Effector memory CD8-positive, alpha-beta T cell (primary cell): Measurements from ENCODE around the gene ACTL10.

ENCODE experiments used
- ATAC-seq: fragments of 150-1000 bp; cut with Tn5 transposase; replicated peaks from 2 replicates; pipeline ENCODE4 v1.10.0; 2021; ENCODE audit warnings: mild to moderate bottlenecking, moderate library complexity
- DNase-seq, 3 experiments: peaks; one replicate each; pipeline ENCODE4 v3.0.0; 2021
- H3K27ac Mint-ChIP-seq, 2 donors: one replicate each; pipeline ENCODE4 v1.8.0; 2022; ENCODE audit warnings: mild to moderate bottlenecking in 2 of 2, mixed read lengths in 2 of 2, moderate library complexity in 2 of 2
- H3K27me3 Mint-ChIP-seq, 2 donors: one replicate each; pipeline ENCODE4 v1.8.0; 2022; ENCODE audit warnings: mixed read lengths in 2 of 2
- H3K36me3 Mint-ChIP-seq: one replicate; pipeline ENCODE4 v1.8.0; 2022; ENCODE audit warnings: mild to moderate bottlenecking, moderate library complexity, mixed read lengths; ENCODE audit not compliant: insufficient read depth
- H3K4me1 Mint-ChIP-seq, 2 donors: one replicate each; pipeline ENCODE4 v1.8.0; 2022; ENCODE audit warnings: low read depth in 2 of 2, mixed read lengths in 2 of 2
- H3K4me3 Mint-ChIP-seq, 2 donors: one replicate each; pipeline ENCODE4 v1.8.0; 2022; ENCODE audit warnings: mild to moderate bottlenecking in 2 of 2, mixed read lengths in 2 of 2, moderate library complexity in 2 of 2
- H3K9me3 Mint-ChIP-seq, 2 donors: one replicate each; pipeline ENCODE4 v1.8.0; 2022; ENCODE audit warnings: mixed read lengths in 2 of 2

Gene ACTL10

GRCh38 chr20:33653218-33653899 lies 13.4 kb upstream of the ACTL10 start:
- H3K4me1 Mint-ChIP-seq, result peaks cover 6 to 7% of the 10 kb centered on the region in 2 donors
- H3K27me3 Mint-ChIP-seq, result no peaks in the 10 kb centered on the region
- ATAC-seq (peak; percentile 74), DNase-seq (peak; percentile 21 to 51 (median 33))
- H3K4me3 Mint-ChIP-seq, result no peak overlapping the region
- no peaks in the 10 kb centered on the region for H3K36me3 Mint-ChIP-seq
- H3K27ac Mint-ChIP-seq, result peak overlapping the region in 1 of 2 donors; percentile 44
- no peaks in the 10 kb centered on the region for H3K9me3 Mint-ChIP-seq

DNA sequence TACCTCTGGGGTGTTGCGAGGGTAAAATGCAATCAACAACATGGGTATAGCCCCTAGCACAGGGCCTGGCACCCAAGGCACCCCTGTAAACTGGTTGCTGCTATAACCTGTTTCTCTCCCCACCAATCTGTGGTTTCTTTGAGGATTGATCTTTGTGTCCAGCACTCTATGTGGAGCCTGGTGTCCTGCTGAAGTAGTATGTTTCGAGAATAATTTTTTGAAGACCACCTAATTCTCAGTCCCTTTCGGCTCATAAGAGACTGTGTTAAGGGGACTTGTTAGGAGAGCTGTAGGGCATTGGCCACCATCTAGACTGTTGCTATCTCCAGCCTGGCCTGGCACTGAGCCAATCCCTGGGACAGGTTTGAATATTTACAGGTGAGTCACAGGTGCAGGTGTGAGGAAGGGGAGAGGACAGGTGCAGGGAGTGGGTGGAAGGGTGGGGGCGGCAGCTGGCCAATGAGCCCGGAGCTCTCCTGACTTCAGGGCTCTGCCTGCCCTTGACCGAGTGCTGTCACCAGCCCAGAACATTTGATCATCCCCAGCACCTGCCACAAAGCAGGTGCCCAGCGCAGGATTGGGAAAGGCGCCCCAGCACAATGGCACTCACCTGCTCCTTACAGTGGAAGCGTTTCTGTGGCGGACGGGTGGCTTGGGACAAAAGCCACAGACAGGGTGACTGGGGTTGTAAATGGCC lies 12.7 kb upstream of the ACTL10 start:
- H3K4me3 Mint-ChIP-seq, result no peak overlapping the region

DNA sequence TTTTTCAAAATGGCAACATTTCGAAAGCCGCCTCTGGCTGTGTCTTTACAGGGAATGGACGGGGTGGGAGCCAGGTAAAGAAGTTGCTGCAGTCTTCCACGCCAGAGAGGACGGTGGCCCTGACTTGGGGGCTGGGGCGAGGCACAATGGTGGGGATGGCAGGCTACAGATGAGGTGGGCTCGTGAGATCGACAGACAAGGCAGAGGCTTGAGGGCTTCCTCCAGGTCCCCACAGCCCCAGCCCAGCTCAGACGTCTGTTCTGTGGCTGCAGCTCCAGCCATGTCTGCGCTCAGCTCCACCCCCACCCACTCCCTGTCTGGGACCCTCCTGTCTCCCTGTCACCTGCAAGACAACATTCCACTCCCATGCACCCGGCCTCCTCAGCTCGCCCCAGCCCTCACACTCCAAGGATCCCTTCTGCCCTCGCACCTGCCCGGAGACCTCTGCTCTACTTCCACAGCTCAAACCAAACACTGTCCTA lies 12.0 kb upstream of the ACTL10 start:
- ATAC-seq, result no peak
- Mint-ChIP-seq H3K36me3 (no peaks in the 10 kb centered on the region), H3K27me3 (no peaks in the 10 kb centered on the region), H3K27ac (no peak overlapping the region), H3K9me3 (no peaks in the 10 kb centered on the region), H3K4me3 (no peak overlapping the region), H3K4me1 (peaks cover 6 to 7% of the 10 kb centered on the region in 2 donors)
- no peak for DNase-seq

More for the DNA sequence above, 12.7 kb upstream of the ACTL10 start:
- no peaks in the 10 kb centered on the region for H3K36me3 Mint-ChIP-seq
- peaks cover 6 to 7% of the 10 kb centered on the region in 2 donors for H3K4me1 Mint-ChIP-seq
- no peaks in the 10 kb centered on the region for H3K9me3 Mint-ChIP-seq
- H3K27me3 Mint-ChIP-seq, result no peaks in the 10 kb centered on the region
- ATAC-seq (no peak), DNase-seq (no peak)
- H3K27ac Mint-ChIP-seq, result no peak overlapping the region

DNA sequence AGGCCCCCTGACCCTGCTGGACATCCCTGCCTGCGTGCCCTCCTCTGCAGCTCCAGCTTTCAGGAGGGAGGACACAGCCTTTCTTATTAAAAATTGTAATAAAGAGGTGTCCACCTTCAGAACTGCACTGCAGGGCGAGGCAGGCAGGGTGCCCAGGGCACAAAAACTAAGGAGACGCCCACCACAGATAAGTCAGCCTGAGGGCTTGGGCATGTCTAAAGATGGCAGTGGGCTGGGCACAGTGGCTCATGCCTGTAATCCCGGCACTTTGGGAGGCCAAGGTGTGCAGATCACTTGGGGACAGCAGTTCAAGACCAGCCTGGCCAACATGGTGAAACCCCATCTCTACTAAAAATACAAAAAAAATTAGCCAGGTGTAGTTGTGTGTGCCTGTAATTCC lies 11.6 kb upstream of the ACTL10 start:
- Mint-ChIP-seq H3K27ac (no peak overlapping the region), H3K36me3 (no peaks in the 10 kb centered on the region), H3K9me3 (no peaks in the 10 kb centered on the region), H3K4me3 (no peak overlapping the region), H3K4me1 (peaks cover 6 to 7% of the 10 kb centered on the region in 2 donors), H3K27me3 (no peaks in the 10 kb centered on the region)
- no peak for DNase-seq
- ATAC-seq, result no peak

- ATAC-seq (no peak), DNase-seq (no peak)
- H3K9me3 Mint-ChIP-seq, result no peaks in the 10 kb centered on the region
- H3K27ac Mint-ChIP-seq, result no peak overlapping the region
- H3K27me3 Mint-ChIP-seq, result no peaks in the 10 kb centered on the region
- peaks cover 6 to 7% of the 10 kb centered on the region in 2 donors for H3K4me1 Mint-ChIP-seq
- no peaks in the 10 kb centered on the region for H3K36me3 Mint-ChIP-seq
- no peak overlapping the region for H3K4me3 Mint-ChIP-seq
Measured at GRCh38 chr20:33656010-33656782, 10.5 kb upstream of the ACTL10 start.

DNA sequence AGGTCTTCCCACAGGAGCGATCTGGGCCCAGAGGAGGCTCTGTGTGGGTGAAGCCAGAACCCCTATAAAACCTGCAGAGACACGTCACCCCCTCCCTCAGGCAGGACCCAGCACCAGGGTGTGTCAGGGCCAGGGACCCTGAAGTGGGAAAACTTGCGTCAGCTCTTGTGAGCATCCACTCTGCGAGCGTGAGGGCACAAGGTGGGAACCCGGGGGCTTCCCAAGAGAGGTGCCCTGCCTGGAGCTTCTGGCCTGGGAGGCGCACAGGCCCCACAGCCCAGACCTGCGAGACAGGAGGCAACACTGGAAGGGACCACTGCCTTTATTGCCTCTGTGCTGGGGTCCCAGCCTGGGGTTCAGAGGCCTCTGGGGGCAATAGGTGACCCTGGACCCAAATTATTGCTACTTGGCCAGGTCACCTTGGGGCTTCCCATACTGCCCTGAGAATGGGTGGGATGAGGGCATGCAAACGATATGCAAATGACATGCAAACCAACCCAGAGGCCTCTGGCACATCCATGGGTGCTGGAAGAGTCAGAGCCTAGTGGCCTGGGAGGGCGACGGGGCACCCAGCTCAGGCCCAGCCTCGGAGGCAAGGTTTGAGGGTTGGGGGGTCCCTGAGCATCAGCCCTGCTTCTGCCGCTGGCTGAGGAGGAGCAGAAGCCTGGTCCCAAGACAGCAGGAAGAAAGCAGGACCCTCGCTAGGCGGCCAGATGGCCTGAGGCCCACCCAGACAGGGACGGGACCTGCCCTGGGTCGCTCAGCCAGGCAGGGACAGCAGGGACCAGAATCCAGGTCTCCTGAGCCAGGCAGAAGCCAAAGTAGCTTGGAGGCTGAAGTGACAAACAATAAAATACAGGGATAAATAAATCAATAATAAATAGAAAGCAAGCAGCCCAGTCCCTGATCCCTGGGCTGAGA lies 9.7 kb upstream of the ACTL10 start:
- Mint-ChIP-seq H3K27ac (no peak overlapping the region), H3K9me3 (no peaks in the 10 kb centered on the region), H3K27me3 (no peaks in the 10 kb centered on the region), H3K4me3 (no peak overlapping the region), H3K36me3 (no peaks in the 10 kb centered on the region), H3K4me1 (peaks cover 6 to 7% of the 10 kb centered on the region in 2 donors)
- ATAC-seq (no peak), DNase-seq (no peak)

DNA sequence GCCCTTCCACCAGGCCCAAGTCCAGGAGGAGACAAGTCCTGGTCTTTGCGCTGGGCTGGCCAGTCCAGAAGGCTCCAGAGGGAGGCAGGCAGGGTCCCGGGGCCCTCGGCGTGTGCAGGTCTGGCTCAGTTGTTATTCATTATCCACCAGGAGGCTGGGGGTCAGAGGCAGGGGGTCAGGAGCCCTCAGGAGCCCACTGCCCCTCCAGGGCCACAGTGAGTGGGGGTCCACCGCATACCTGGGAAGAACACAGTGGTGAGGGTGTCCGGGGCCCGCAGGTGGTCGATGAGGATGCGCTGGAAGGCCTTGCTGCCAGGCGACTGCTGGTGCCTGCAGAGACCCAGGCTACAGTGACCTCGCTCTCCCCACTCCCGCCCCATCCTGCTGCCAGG lies 9.0 kb upstream of the ACTL10 start:
- H3K27ac Mint-ChIP-seq, result no peak overlapping the region
- ATAC-seq (no peak), DNase-seq (no peak)
- no peaks in the 10 kb centered on the region for H3K9me3 Mint-ChIP-seq
- H3K4me1 Mint-ChIP-seq, result peaks cover 7 to 9% of the 10 kb centered on the region in 2 donors
- H3K27me3 Mint-ChIP-seq, result no peaks in the 10 kb centered on the region
- no peak overlapping the region for H3K4me3 Mint-ChIP-seq
- H3K36me3 Mint-ChIP-seq, result no peaks in the 10 kb centered on the region

DNA sequence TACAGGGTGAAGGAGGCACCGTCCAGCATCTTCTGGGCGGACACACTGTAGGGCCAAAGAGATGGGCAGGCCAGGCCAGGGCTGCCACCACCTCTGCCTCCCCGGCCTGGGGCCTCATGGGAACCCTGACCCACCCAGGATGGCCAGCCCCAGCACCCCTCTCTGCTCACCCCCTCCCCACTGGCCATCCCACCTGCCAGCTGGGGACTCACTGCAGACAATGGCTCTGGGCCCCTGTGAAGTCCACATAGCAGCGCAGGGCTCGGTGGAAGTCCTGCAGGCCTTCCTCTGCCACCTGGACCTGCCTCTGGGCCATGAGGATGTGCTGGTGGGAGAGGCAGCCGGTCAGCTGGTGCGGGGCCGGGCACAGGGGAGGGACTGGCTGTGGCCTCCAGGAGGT lies 8.2 kb upstream of the ACTL10 start:
- peaks cover 6 to 7% of the 10 kb centered on the region in 2 donors for H3K4me1 Mint-ChIP-seq
- DNase-seq (no peak), ATAC-seq (no peak)
- H3K27me3 Mint-ChIP-seq, result no peaks in the 10 kb centered on the region
- H3K27ac Mint-ChIP-seq, result no peak overlapping the region
- H3K9me3 Mint-ChIP-seq, result no peaks in the 10 kb centered on the region
- H3K4me3 Mint-ChIP-seq, result no peak overlapping the region
- no peaks in the 10 kb centered on the region for H3K36me3 Mint-ChIP-seq

- Mint-ChIP-seq H3K9me3 (no peaks in the 10 kb centered on the region), H3K27me3 (no peaks in the 10 kb centered on the region), H3K27ac (no peak overlapping the region), H3K4me3 (no peak overlapping the region), H3K4me1 (peaks cover 6% of the 10 kb centered on the region in 2 donors), H3K36me3 (no peaks in the 10 kb centered on the region)
- no peak for ATAC-seq
- DNase-seq, result no peak
Measured at GRCh38 chr20:33658929-33659328, 7.8 kb upstream of the ACTL10 start.

DNA sequence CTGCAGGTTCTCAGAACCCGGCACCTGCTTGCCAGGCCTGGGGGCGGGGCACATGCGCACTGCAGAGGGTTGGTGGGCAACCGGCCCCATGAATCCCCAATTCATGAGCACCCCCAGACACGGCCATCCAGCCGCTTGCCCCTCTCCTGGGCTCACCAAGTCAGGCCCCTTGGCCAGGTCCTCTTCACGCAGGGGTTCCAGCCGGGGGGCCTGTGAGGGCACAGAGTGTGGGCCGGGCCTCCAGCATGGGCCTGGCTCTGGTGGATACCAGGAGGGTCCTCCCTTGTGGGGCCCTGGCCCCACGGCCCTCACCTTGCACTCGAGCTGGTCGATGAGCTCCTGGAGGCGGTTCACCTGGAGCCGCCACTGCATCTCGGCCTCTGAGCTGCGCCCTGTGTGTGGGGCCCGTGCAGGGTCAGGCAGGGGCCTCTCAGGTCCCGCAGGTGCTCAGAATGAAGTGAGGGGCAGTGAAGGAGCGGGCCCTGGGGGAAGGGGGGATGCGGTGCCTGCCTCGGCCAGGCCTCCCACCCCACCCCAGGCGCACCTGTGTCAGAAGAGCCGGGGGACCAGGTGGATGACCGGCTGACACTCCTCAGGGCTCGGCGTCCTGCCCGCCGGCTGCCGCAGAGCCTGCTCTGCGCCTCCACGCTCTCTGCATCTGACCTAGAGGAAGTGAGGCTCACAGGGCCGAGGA lies 7.3 kb upstream of the ACTL10 start:
- ATAC-seq (no peak), DNase-seq (no peak)
- no peak overlapping the region for H3K27ac Mint-ChIP-seq
- no peaks in the 10 kb centered on the region for H3K36me3 Mint-ChIP-seq
- no peaks in the 10 kb centered on the region for H3K9me3 Mint-ChIP-seq
- H3K27me3 Mint-ChIP-seq, result no peaks in the 10 kb centered on the region
- H3K4me1 Mint-ChIP-seq, result peaks cover 8 to 10% of the 10 kb centered on the region in 2 donors
- H3K4me3 Mint-ChIP-seq, result no peak overlapping the region

GRCh38 chr20:33660035-33660684 lies 6.6 kb upstream of the ACTL10 start:
- no peaks in the 10 kb centered on the region for H3K9me3 Mint-ChIP-seq

GRCh38 chr20:33660685-33661058 lies 6.1 kb upstream of the ACTL10 start:
- no peak overlapping the region for H3K4me3 Mint-ChIP-seq
- H3K27ac Mint-ChIP-seq, result peak overlapping the region in 1 of 2 donors; percentile 41
- no peaks in the 10 kb centered on the region for H3K9me3 Mint-ChIP-seq
- no peaks in the 10 kb centered on the region for H3K36me3 Mint-ChIP-seq
- peaks cover 15 to 21% of the 10 kb centered on the region in 2 donors for H3K4me1 Mint-ChIP-seq
- no peaks in the 10 kb centered on the region for H3K27me3 Mint-ChIP-seq
- ATAC-seq (no peak), DNase-seq (no peak)

More at GRCh38 chr20:33660035-33660684, 6.6 kb upstream of the ACTL10 start:
- H3K4me3 Mint-ChIP-seq, result no peak overlapping the region
- no peaks in the 10 kb centered on the region for H3K36me3 Mint-ChIP-seq
- H3K4me1 Mint-ChIP-seq, result peaks cover 15 to 17% of the 10 kb centered on the region in 2 donors
- no peak for ATAC-seq
- no peak overlapping the region for H3K27ac Mint-ChIP-seq
- no peak for DNase-seq
- no peaks in the 10 kb centered on the region for H3K27me3 Mint-ChIP-seq
